Measurements from ENCODE around the gene DROSHA. TPM values are rescaled to one million over a fixed set of nuclear protein-coding genes. Genes with fewer than 3 reads are reported as not detected.

DROSHA gene
- total RNA-seq, 1 experiment from 2014 or later: 73.5 TPM

- Histone ChIP-seq H3K27ac (ENCODE audit: low read depth, low read length) (no peak overlapping the region), H3K9me2 (ENCODE audit: insufficient read depth) (no peaks in the 10 kb centered on the region), H3K4me2 (ENCODE audit: low read length) (no peak overlapping the region), H3K9ac (ENCODE audit: low read length) (no peak overlapping the region), H3K79me2 (ENCODE audit: insufficient read depth, low read length) (no peaks in the 10 kb centered on the region), H2AFZ (ENCODE audit: low read depth, low read length, poor library complexity, severe bottlenecking) (no peak overlapping the region), H3K4me1 (ENCODE audit: control insufficient read depth in 1 of 2, insufficient read depth in 2 of 2, low read length in 2 of 2) (no peaks in the 10 kb centered on the region), H3K4me3 (replicated peaks in 1 of 2; ENCODE audit: low read depth in 1 of 2, low read length in 2 of 2) (no peak overlapping the region), H3K36me3 (ENCODE audit: control insufficient read depth in 1 of 2, insufficient read depth in 2 of 2, low read length in 2 of 2) (peaks cover 20 to 38% of the 10 kb centered on the region in 2 experiments), H3K9me3 (ENCODE audit: control insufficient read depth in 1 of 2, insufficient read depth in 1 of 2, low read depth in 1 of 2, low read length in 2 of 2) (no peaks in the 10 kb centered on the region), H3K27me3 (ENCODE audit: insufficient read depth, low read length) (no peaks in the 10 kb centered on the region), H4K20me1 (ENCODE audit: insufficient read depth) (no peaks in the 10 kb centered on the region)
- ATAC-seq (no peak), DNase-seq (ENCODE audit: low read depth, low spot score) (no peak)
- CTCF ChIA-PET: no interaction called here
- POLR2A ChIA-PET: no interaction called here
- RAD21 ChIA-PET (ENCODE audit: low non-redundant PET in 1 of 2, low total read pairs in 2 of 2, uncharacterized antibody in 2 of 2, unreplicated experiment in 2 of 2): no interaction called here
- intact Hi-C loops (cut with micrococcal nuclease): no loop called here
- TF ChIP-seq CBX3 (IDR thresholded peaks at IDR 0.05; ENCODE audit: low read depth) (no peak), TCF7L2 (IDR thresholded peaks at IDR 0.05; ENCODE audit: borderline replicate concordance, extremely low read depth, insufficient read depth, insufficient read length) (no peak), ZNF274 (IDR thresholded peaks at IDR 0.05; ENCODE audit: low read depth, low read length) (no peak), POLR2AphosphoS5 (IDR thresholded peaks at IDR 0.05; ENCODE audit: low read depth, low read length) (no peak), RAD21 (IDR thresholded peaks at IDR 0.05; ENCODE audit: low read depth) (no peak)
- BruUV-seq (replicated peaks): no TSS peak
Measured at GRCh38 chr5:31496301-31496700, 35.6 kb downstream of the DROSHA start.

DNA sequence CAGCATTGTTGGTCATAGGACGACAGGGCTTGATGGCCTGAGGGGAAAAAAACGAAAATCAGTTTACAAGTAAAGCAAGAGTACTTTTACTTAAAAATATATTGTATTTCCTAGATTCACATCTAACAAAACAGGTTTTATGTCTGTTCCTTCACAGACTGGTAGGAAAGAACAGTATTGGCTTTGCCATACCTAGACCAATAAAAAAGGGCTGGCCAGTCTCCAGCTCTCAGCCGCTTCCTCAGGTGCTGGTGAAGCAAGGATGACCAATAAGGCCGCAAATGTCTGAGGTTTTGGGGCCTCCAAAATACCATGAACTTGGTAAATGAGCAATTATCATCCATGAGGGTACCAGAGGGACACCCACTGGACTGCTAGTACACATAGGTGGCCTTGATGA lies 36.6 kb downstream of the DROSHA start:
- no peaks in the 10 kb centered on the region for H4K20me1 ChIP-seq (ENCODE audit: insufficient read depth)
- intact Hi-C loops (cut with micrococcal nuclease): no loop called here
- TF ChIP-seq POLR2A (IDR thresholded peaks at IDR 0.05; ENCODE audit: borderline replicate concordance, extremely low read depth, insufficient read depth, insufficient read length): no peak
- no peak for TF ChIP-seq POLR2AphosphoS5 (IDR thresholded peaks at IDR 0.05; ENCODE audit: low read depth, low read length)
- no peak for TF ChIP-seq EGR1 (IDR thresholded peaks at IDR 0.05; ENCODE audit: low read depth)
- no peak for TF ChIP-seq SP1 (IDR thresholded peaks at IDR 0.05; ENCODE audit: low read depth)
- TF ChIP-seq CTCF (IDR thresholded peaks at IDR 0.05 in 2 of 3, conservative IDR thresholded peaks at IDR 0.05 in 1 of 3; ENCODE audit: borderline replicate concordance in 1 of 3, insufficient read depth in 1 of 3, low read depth in 2 of 3, low read length in 2 of 3): no peak
- no peak for TF ChIP-seq ELF1 (IDR thresholded peaks at IDR 0.05; ENCODE audit: borderline replicate concordance, low read depth)
- no peak for TF ChIP-seq SIN3A (IDR thresholded peaks at IDR 0.05; ENCODE audit: low read depth)
- TF ChIP-seq, protein P1, sequence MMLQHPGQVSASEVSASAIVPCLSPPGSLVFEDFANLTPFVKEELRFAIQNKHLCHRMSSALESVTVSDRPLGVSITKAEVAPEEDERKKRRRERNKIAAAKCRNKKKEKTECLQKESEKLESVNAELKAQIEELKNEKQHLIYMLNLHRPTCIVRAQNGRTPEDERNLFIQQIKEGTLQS (IDR thresholded peaks at IDR 0.05): no peak
- no peak for TF ChIP-seq ZFX (IDR thresholded peaks at IDR 0.05)
- TF ChIP-seq MAX (IDR thresholded peaks at IDR 0.05): no peak
- DNase-seq (ENCODE audit: low read depth, low spot score): no peak
- H3K4me3 ChIP-seq (replicated peaks in 1 of 2; ENCODE audit: low read depth in 1 of 2, low read length in 2 of 2): no peak overlapping the region
- no peaks in the 10 kb centered on the region for H3K27me3 ChIP-seq (ENCODE audit: insufficient read depth, low read length)
- POLR2A ChIA-PET: no interaction called here
- BruUV-seq (replicated peaks): no TSS peak
- no peak overlapping the region for H3K27ac ChIP-seq (ENCODE audit: low read depth, low read length)
- H2AFZ ChIP-seq (ENCODE audit: low read depth, low read length, poor library complexity, severe bottlenecking): no peak overlapping the region
- no peak for ATAC-seq
- RAD21 ChIA-PET (ENCODE audit: low non-redundant PET in 1 of 2, low total read pairs in 2 of 2, uncharacterized antibody in 2 of 2, unreplicated experiment in 2 of 2): no interaction called here
- no peaks in the 10 kb centered on the region for H3K4me1 ChIP-seq (ENCODE audit: control insufficient read depth in 1 of 2, insufficient read depth in 2 of 2, low read length in 2 of 2)
- CTCF ChIA-PET: no interaction called here
- H3K79me2 ChIP-seq (ENCODE audit: insufficient read depth, low read length): no peaks in the 10 kb centered on the region
- no peak overlapping the region for H3K9ac ChIP-seq (ENCODE audit: low read length)
- no peak overlapping the region for H3K4me2 ChIP-seq (ENCODE audit: low read length)
- no peaks in the 10 kb centered on the region for H3K9me3 ChIP-seq (ENCODE audit: control insufficient read depth in 1 of 2, insufficient read depth in 1 of 2, low read depth in 1 of 2, low read length in 2 of 2)
- peaks cover 23 to 32% of the 10 kb centered on the region in 2 experiments for H3K36me3 ChIP-seq (ENCODE audit: control insufficient read depth in 1 of 2, insufficient read depth in 2 of 2, low read length in 2 of 2)
- H3K9me2 ChIP-seq (ENCODE audit: insufficient read depth): no peaks in the 10 kb centered on the region
